ENCODE results near the gene NTHL1. TPM values are rescaled to one million over a fixed set of nuclear protein-coding genes. Genes with fewer than 3 reads are reported as not detected.
A peak's percentile ranks its signal among the peaks of the same experiment; 100 is the strongest.

The NTHL1 gene
- total and polyA plus RNA-seq, 2 of the 13 experiments (the other 11 are each of a cell fraction or from before 2014, with no cell fraction given) = 47.5 to 64.9 TPM

GRCh38 chr16:2039274-2040031 is 8.2 kb downstream of the NTHL1 start (continued):
- TF ChIP-seq AKNA (CRISPR knock-in tag; IDR thresholded peaks at IDR 0.05; ENCODE audit: borderline replicate concordance) (no peak), ARHGAP35 (CRISPR knock-in tag; IDR thresholded peaks at IDR 0.05; ENCODE audit: borderline replicate concordance) (peak; percentile 23; the same call in 1 of the 2 replicates), ZNF333 (CRISPR knock-in tag; IDR thresholded peaks at IDR 0.05; ENCODE audit: borderline replicate concordance) (no peak), HMG20A (CRISPR knock-in tag; IDR thresholded peaks at IDR 0.05; ENCODE audit: borderline replicate concordance) (peak; percentile 74; the same call in 1 of the 2 replicates), ZBTB14 (CRISPR knock-in tag; IDR thresholded peaks at IDR 0.05) (no peak), ZNF772 (CRISPR knock-in tag; IDR thresholded peaks at IDR 0.05) (peak; percentile 83), ELK4 (CRISPR knock-in tag; IDR thresholded peaks at IDR 0.05; ENCODE audit: borderline replicate concordance) (no peak), ELF4 (CRISPR knock-in tag; IDR thresholded peaks at IDR 0.05; ENCODE audit: borderline replicate concordance) (0 out of 2 replicates have a peak, but pooled peaks have one; percentile 42), ZNF724P (CRISPR knock-in tag; IDR thresholded peaks at IDR 0.05; ENCODE audit: borderline replicate concordance) (no peak), ZNF3 (CRISPR knock-in tag; IDR thresholded peaks at IDR 0.05) (no peak), PPARG (CRISPR knock-in tag; conservative IDR thresholded peaks at IDR 0.05) (peak; percentile 93), ZFP1 (CRISPR knock-in tag; IDR thresholded peaks at IDR 0.05) (peak; percentile 41; the same call in 1 of the 2 replicates), ZNF83 (CRISPR knock-in tag; IDR thresholded peaks at IDR 0.05; ENCODE audit: borderline replicate concordance) (peak; percentile 46; the same call in 1 of the 2 replicates), MYC (CRISPR knock-in tag; IDR thresholded peaks at IDR 0.05; ENCODE audit: borderline replicate concordance) (peak; percentile 84), HNRNPLL (IDR thresholded peaks at IDR 0.05; ENCODE audit: low read depth, low read length, poor library complexity, severe bottlenecking) (peak; percentile 26), NFYB (CRISPR knock-in tag; IDR thresholded peaks at IDR 0.05) (no peak), ZBTB7B (CRISPR knock-in tag; IDR thresholded peaks at IDR 0.05) (peak; percentile 91)
